ENCODE results near the gene KCNN3.

GRCh38 chr1:154707901-154708463, 162.1 kb downstream of the KCNN3 start:
- TF ChIP-seq MZF1 (tag by site-specific recombination; IDR thresholded peaks at IDR 0.05; ENCODE audit: borderline replicate concordance) (no peak), ZBTB11 (tag by site-specific recombination; conservative IDR thresholded peaks at IDR 0.05; ENCODE audit: low read depth) (no peak), CTCF (tag by site-specific recombination; IDR thresholded peaks at IDR 0.05) (no peak), YY1 (tag by site-specific recombination; IDR thresholded peaks at IDR 0.05) (no peak), ZNF561 (tag by site-specific recombination; IDR thresholded peaks at IDR 0.05; ENCODE audit: borderline replicate concordance) (no peak), ZNF37A (tag by site-specific recombination; IDR thresholded peaks at IDR 0.05) (no peak), ZNF48 (tag by site-specific recombination; IDR thresholded peaks at IDR 0.05) (no peak), ZNF398 (tag by site-specific recombination; IDR thresholded peaks at IDR 0.05) (no peak)
